Adipocyte (in vitro differentiated cells): Measurements from ENCODE around the gene ERLIN1.
A peak's percentile ranks its signal among the peaks of the same experiment; 100 is the strongest.

Source experiments
- DNase-seq: peaks from one replicate; pipeline ENCODE4 v3.0.0-alpha.2; 2015; ENCODE audit warnings: low read depth
- H3K27me3 ChIP-seq: replicated peaks from 2 replicates; pipeline ENCODE4 v1.7.0; 2013; ENCODE audit warnings: mild to moderate bottlenecking, low read length, moderate library complexity; ENCODE audit not compliant: control insufficient read depth, insufficient read depth
- H3K36me3 ChIP-seq: 2 replicates; pipeline ENCODE4 v1.7.0; 2013; ENCODE audit warnings: low read length, mild to moderate bottlenecking, moderate library complexity; ENCODE audit not compliant: control insufficient read depth, insufficient read depth, severe bottlenecking
- H3K4me1 ChIP-seq: 2 replicates; pipeline ENCODE4 v1.7.0; 2013; ENCODE audit warnings: mild to moderate bottlenecking, low read length, moderate library complexity; ENCODE audit not compliant: control insufficient read depth, insufficient read depth
- H3K4me3 ChIP-seq: 2 replicates; pipeline ENCODE4 v1.7.0; 2013; ENCODE audit warnings: mild to moderate bottlenecking, low read length, moderate library complexity
- H3K9ac ChIP-seq: 2 replicates; pipeline ENCODE4 v1.7.0; 2013; ENCODE audit warnings: mild to moderate bottlenecking, low read length, moderate library complexity
- H3K9me3 ChIP-seq: 2 replicates; pipeline ENCODE4 v1.7.0; 2013; ENCODE audit warnings: mild to moderate bottlenecking, low read length, moderate library complexity; ENCODE audit not compliant: control insufficient read depth

The ERLIN1 gene

GRCh38 chr10:100168313-100168643, 17.6 kb downstream of the ERLIN1 start:
- no peaks in the 10 kb centered on the region for H3K27me3 ChIP-seq
- H3K4me3 ChIP-seq: no peak overlapping the region
- no peak for DNase-seq
- H3K9ac ChIP-seq: no peak overlapping the region
- peaks cover 21% of the 10 kb centered on the region for H3K4me1 ChIP-seq
- H3K36me3 ChIP-seq: peaks cover 15% of the 10 kb centered on the region
- peaks cover 6% of the 10 kb centered on the region for H3K9me3 ChIP-seq

- H3K36me3 ChIP-seq: peaks cover 13% of the 10 kb centered on the region
- DNase-seq: no peak
- no peaks in the 10 kb centered on the region for H3K27me3 ChIP-seq
- peaks cover 21% of the 10 kb centered on the region for H3K4me1 ChIP-seq
- peaks cover 6% of the 10 kb centered on the region for H3K9me3 ChIP-seq
- no peak overlapping the region for H3K4me3 ChIP-seq
- H3K9ac ChIP-seq: peak overlapping the region; percentile 32
Measured at GRCh38 chr10:100167553-100168312, 18.1 kb downstream of the ERLIN1 start.

GRCh38 chr10:100163704-100164621, 21.9 kb downstream of the ERLIN1 start:
- H3K9ac ChIP-seq: no peak overlapping the region
- H3K4me3 ChIP-seq: no peak overlapping the region
- peak; percentile 60 for DNase-seq
- H3K36me3 ChIP-seq: peaks cover 20% of the 10 kb centered on the region
- H3K9me3 ChIP-seq: no peaks in the 10 kb centered on the region
- H3K27me3 ChIP-seq: no peaks in the 10 kb centered on the region
- H3K4me1 ChIP-seq: peaks cover 21% of the 10 kb centered on the region

GRCh38 chr10:100162696-100163095, 23.1 kb downstream of the ERLIN1 start:
- Histone ChIP-seq H3K36me3 (peaks cover 30% of the 10 kb centered on the region), H3K9ac (no peak overlapping the region), H3K4me1 (peaks cover 16% of the 10 kb centered on the region), H3K9me3 (no peaks in the 10 kb centered on the region), H3K27me3 (no peaks in the 10 kb centered on the region), H3K4me3 (no peak overlapping the region)
- DNase-seq: no peak

GRCh38 chr10:100158044-100158805, 27.6 kb downstream of the ERLIN1 start:
- Histone ChIP-seq H3K27me3 (no peaks in the 10 kb centered on the region), H3K4me3 (no peak overlapping the region), H3K36me3 (peaks cover 67% of the 10 kb centered on the region), H3K9me3 (no peaks in the 10 kb centered on the region), H3K9ac (no peak overlapping the region), H3K4me1 (no peaks in the 10 kb centered on the region)
- DNase-seq: no peak

- H3K9ac ChIP-seq: no peak overlapping the region
- no peak for DNase-seq
- no peaks in the 10 kb centered on the region for H3K9me3 ChIP-seq
- H3K4me3 ChIP-seq: no peak overlapping the region
- no peaks in the 10 kb centered on the region for H3K27me3 ChIP-seq
- no peaks in the 10 kb centered on the region for H3K4me1 ChIP-seq
- peaks cover 70% of the 10 kb centered on the region for H3K36me3 ChIP-seq
Measured at GRCh38 chr10:100157156-100157555, 28.7 kb downstream of the ERLIN1 start.

GRCh38 chr10:100155936-100156335, 29.9 kb downstream of the ERLIN1 start:
- H3K4me3 ChIP-seq: no peak overlapping the region
- no peak overlapping the region for H3K9ac ChIP-seq
- DNase-seq: no peak
- H3K27me3 ChIP-seq: no peaks in the 10 kb centered on the region
- H3K36me3 ChIP-seq: peaks cover 77% of the 10 kb centered on the region
- H3K9me3 ChIP-seq: no peaks in the 10 kb centered on the region
- H3K4me1 ChIP-seq: no peaks in the 10 kb centered on the region

GRCh38 chr10:100154666-100155065, 31.2 kb downstream of the ERLIN1 start:
- peaks cover 78% of the 10 kb centered on the region for H3K36me3 ChIP-seq
- H3K4me1 ChIP-seq: no peaks in the 10 kb centered on the region
- DNase-seq: no peak
- H3K9me3 ChIP-seq: no peaks in the 10 kb centered on the region
- no peak overlapping the region for H3K9ac ChIP-seq
- H3K27me3 ChIP-seq: no peaks in the 10 kb centered on the region
- H3K4me3 ChIP-seq: no peak overlapping the region

GRCh38 chr10:100153239-100153825, 32.5 kb downstream of the ERLIN1 start:
- no peaks in the 10 kb centered on the region for H3K4me1 ChIP-seq
- H3K4me3 ChIP-seq: no peak overlapping the region
- H3K27me3 ChIP-seq: no peaks in the 10 kb centered on the region
- H3K9me3 ChIP-seq: no peaks in the 10 kb centered on the region
- DNase-seq: no peak
- no peak overlapping the region for H3K9ac ChIP-seq
- H3K36me3 ChIP-seq: peaks cover 73% of the 10 kb centered on the region

- Histone ChIP-seq H3K9me3 (no peaks in the 10 kb centered on the region), H3K27me3 (no peaks in the 10 kb centered on the region), H3K36me3 (peaks cover 64% of the 10 kb centered on the region), H3K4me3 (no peak overlapping the region), H3K4me1 (peaks cover 3% of the 10 kb centered on the region), H3K9ac (no peak overlapping the region)
- no peak for DNase-seq
Measured at GRCh38 chr10:100151723-100152300, 34.0 kb downstream of the ERLIN1 start.
